T-helper 2 cell treated with Interferon-gamma antibody and Interleukin-4, amounts not matched to agents 100 ng/mL and 5 ng/mL, for 36 hours (primary cell): ENCODE results near the gene RAD54L2. TPM values are rescaled to one million over a fixed set of nuclear protein-coding genes. Genes with fewer than 3 reads are reported as not detected.

Experiments
- total RNA-seq: library from RNA; stranded (reverse); gene quantifications from 2 replicates; pipeline ENCODE4 v1.2.3, GENCODE V29; 2022

Gene RAD54L2
- total RNA-seq, 1 donor from 2014 or later: 35.3 TPM

Other genes starting within 250 kb of the RAD54L2 start
- 201 and 212 TPM in 2 replicates for gene MANF, start 153.4 kb upstream of the RAD54L2 start, total RNA-seq
- gene RBM15B, start 147.4 kb upstream of the RAD54L2 start, total RNA-seq: 32.6 and 33.1 TPM in 2 replicates
- 42.5 and 42.6 TPM in 2 replicates for gene DCAF1, start 38.7 kb upstream of the RAD54L2 start, total RNA-seq
- 68.3 and 72.3 TPM in 2 replicates for gene TEX264, start 132.5 kb downstream of the RAD54L2 start, total RNA-seq
- 1.2 and 1.4 TPM in 2 replicates for gene GRM2, start 168.3 kb downstream of the RAD54L2 start, total RNA-seq
- not detected in 2 replicates for gene IQCF6, start 240.5 kb downstream of the RAD54L2 start, total RNA-seq